Mesodermal cell (in vitro differentiated cells): ENCODE measurements around the gene HIC1.

ENCODE experiments used
- H3K27ac ChIP-seq: 2 replicates; pipeline ENCODE4 v1.7.0; 2013; ENCODE audit warnings: mild to moderate bottlenecking, low read depth, low read length, moderate library complexity; ENCODE audit not compliant: severe bottlenecking
- H3K36me3 ChIP-seq: 2 replicates; pipeline ENCODE4 v1.7.1; 2013; ENCODE audit warnings: mild to moderate bottlenecking, low read length, moderate library complexity; ENCODE audit not compliant: control insufficient read depth, insufficient read depth
- H3K4me1 ChIP-seq: one replicate; pipeline ENCODE4 v1.7.1; 2013; ENCODE audit warnings: mild to moderate bottlenecking, low read length; ENCODE audit not compliant: insufficient read depth, control insufficient read depth, poor library complexity, severe bottlenecking
- H3K4me3 ChIP-seq: 2 replicates; pipeline ENCODE4 v1.7.0; 2013; ENCODE audit warnings: low read length, control low read depth, mild to moderate bottlenecking; ENCODE audit not compliant: insufficient read depth, poor library complexity, severe bottlenecking; ENCODE audit errors: extremely low read depth
- H3K9me3 ChIP-seq: 2 replicates; pipeline ENCODE4 v1.7.1; 2013; ENCODE audit warnings: mild to moderate bottlenecking, low read length, moderate library complexity; ENCODE audit not compliant: control insufficient read depth
- WGBS, 2 experiments: methylation state at CpG; one replicate each; pipeline ENCODE4 v1.1.5; 2013; ENCODE audit warnings: missing lambda C conversion rate in 2 of 2; ENCODE audit not compliant: insufficient coverage in 2 of 2; 5-methylcytosine and 5-hydroxymethylcytosine counted together

HIC1 gene

GRCh38 chr17:2083613-2084035 lies 28.7 kb downstream of the HIC1 start:
- Histone ChIP-seq H3K4me1 (peaks cover 45% of the 10 kb centered on the region), H3K27ac (peak overlapping the region; percentile 16), H3K36me3 (peaks cover 43% of the 10 kb centered on the region), H3K4me3 (no peak overlapping the region), H3K9me3 (no peaks in the 10 kb centered on the region)
- 91 to 95% methylated on average over 6 to 7 of the region's 7 CpGs for WGBS, 2 experiments

- Histone ChIP-seq H3K36me3 (peaks cover 42% of the 10 kb centered on the region), H3K4me1 (peaks cover 50% of the 10 kb centered on the region), H3K4me3 (no peak overlapping the region), H3K27ac (peak overlapping the region; percentile 16), H3K9me3 (no peaks in the 10 kb centered on the region)
- 94 to 98% methylated on average over 5 to 6 of the region's 8 CpGs for WGBS, 2 experiments
These were observed 29.3 kb downstream of the HIC1 start for GRCh38 chr17:2084036-2084765.

- Histone ChIP-seq H3K36me3 (peaks cover 34% of the 10 kb centered on the region), H3K9me3 (no peaks in the 10 kb centered on the region), H3K4me3 (no peak overlapping the region), H3K4me1 (peaks cover 58% of the 10 kb centered on the region), H3K27ac (peak overlapping the region; percentile 72)
- WGBS, 2 experiments = 93 to 96% methylated on average over 3 to 5 of the region's 13 CpGs
These were observed 30.1 kb downstream of the HIC1 start for GRCh38 chr17:2084766-2085647.

- Histone ChIP-seq H3K27ac (peak overlapping the region; percentile 72), H3K4me1 (peaks cover 61% of the 10 kb centered on the region), H3K4me3 (no peak overlapping the region), H3K9me3 (no peaks in the 10 kb centered on the region), H3K36me3 (peaks cover 28% of the 10 kb centered on the region)
- WGBS, 2 experiments = 98% methylated on average over 5 of the region's 5 CpGs; no CpG with 5 or more reads in 1 of the 2 experiments
These were observed 30.7 kb downstream of the HIC1 start for GRCh38 chr17:2085648-2085949.

- WGBS, 2 experiments = 92 to 97% methylated on average over 3 of the region's 3 CpGs
- no peaks in the 10 kb centered on the region for H3K9me3 ChIP-seq
- no peak overlapping the region for H3K4me3 ChIP-seq
- H3K27ac ChIP-seq = no peak overlapping the region
- peaks cover 67% of the 10 kb centered on the region for H3K4me1 ChIP-seq
- H3K36me3 ChIP-seq = peaks cover 21% of the 10 kb centered on the region
These were observed 31.4 kb downstream of the HIC1 start for GRCh38 chr17:2086306-2086705.

- 93 to 96% methylated on average over 8 of the region's 10 CpGs for WGBS, 2 experiments
- peak overlapping the region; percentile 10 for H3K27ac ChIP-seq
- H3K4me1 ChIP-seq = peaks cover 57% of the 10 kb centered on the region
These were observed 32.8 kb downstream of the HIC1 start for GRCh38 chr17:2087597-2088211.

GRCh38 chr17:2089021-2089422 lies 34.1 kb downstream of the HIC1 start:
- Histone ChIP-seq H3K4me1 (peaks cover 54% of the 10 kb centered on the region), H3K27ac (peak overlapping the region; percentile 54), H3K9me3 (no peaks in the 10 kb centered on the region), H3K36me3 (peaks cover 13% of the 10 kb centered on the region), H3K4me3 (no peak overlapping the region)
- 77 to 79% methylated on average over 6 to 7 of the region's 8 CpGs for WGBS, 2 experiments

More at GRCh38 chr17:2087597-2088211, 32.8 kb downstream of the HIC1 start:
- no peaks in the 10 kb centered on the region for H3K9me3 ChIP-seq
- peaks cover 13% of the 10 kb centered on the region for H3K36me3 ChIP-seq
- H3K4me3 ChIP-seq = no peak overlapping the region

GRCh38 chr17:2090210-2090641 lies 35.3 kb downstream of the HIC1 start:
- Histone ChIP-seq H3K4me1 (peaks cover 44% of the 10 kb centered on the region), H3K9me3 (no peaks in the 10 kb centered on the region), H3K4me3 (no peak overlapping the region), H3K27ac (peak overlapping the region; percentile 73), H3K36me3 (peaks cover 13% of the 10 kb centered on the region)
- 74 to 89% methylated on average over 3 to 5 of the region's 9 CpGs for WGBS, 2 experiments

- 41 to 50% methylated on average over 1 of the region's 2 CpGs for WGBS, 2 experiments
- H3K36me3 ChIP-seq = peaks cover 13% of the 10 kb centered on the region
- peak overlapping the region; percentile 73 for H3K27ac ChIP-seq
- no peak overlapping the region for H3K4me3 ChIP-seq
- peaks cover 40% of the 10 kb centered on the region for H3K4me1 ChIP-seq
- no peaks in the 10 kb centered on the region for H3K9me3 ChIP-seq
These were observed 36.1 kb downstream of the HIC1 start for GRCh38 chr17:2090804-2091534.

GRCh38 chr17:2092253-2092652 lies 37.4 kb downstream of the HIC1 start:
- H3K4me3 ChIP-seq = no peak overlapping the region
- no peaks in the 10 kb centered on the region for H3K9me3 ChIP-seq
- peaks cover 39% of the 10 kb centered on the region for H3K4me1 ChIP-seq
- H3K36me3 ChIP-seq = peaks cover 13% of the 10 kb centered on the region
- 100% methylated on average over 4 of the region's 4 CpGs for WGBS, 2 experiments
- H3K27ac ChIP-seq = no peak overlapping the region
